Hepatocyte (in vitro differentiated cells): Measurements from ENCODE around the gene SAMD1. TPM values are rescaled to one million over a fixed set of nuclear protein-coding genes. Genes with fewer than 3 reads are reported as not detected.

Source experiments
- DNase-seq: peaks from one replicate; pipeline ENCODE4 v3.0.0-alpha.2; 2016; ENCODE audit warnings: low spot score
- H2AFZ ChIP-seq: fragments of 200-600 bp; sonication (generic); 2 replicates; pipeline ENCODE4 v1.6.0; 2016; ENCODE audit warnings: antibody characterized with exemption, mild to moderate bottlenecking
- H3K27ac ChIP-seq: fragments of 200-600 bp; sonication (generic); 2 replicates; pipeline ENCODE4 v1.5.1; 2016; ENCODE audit warnings: mild to moderate bottlenecking
- H3K27me3 ChIP-seq: fragments of 200-600 bp; sonication (generic); 2 replicates; pipeline ENCODE4 v1.6.1; 2016
- H3K36me3 ChIP-seq: fragments of 200-600 bp; sonication (generic); replicated peaks from 2 replicates; pipeline ENCODE4 v1.5.1; 2016; ENCODE audit warnings: low read depth; ENCODE audit not compliant: insufficient read depth
- H3K4me1 ChIP-seq: fragments of 200-600 bp; sonication (generic); 2 replicates; pipeline ENCODE4 v1.5.1; 2016; ENCODE audit warnings: mild to moderate bottlenecking, moderate library complexity; ENCODE audit not compliant: insufficient read depth
- H3K4me2 ChIP-seq: fragments of 200-600 bp; sonication (generic); 2 replicates; pipeline ENCODE4 v1.6.0; 2016
- H3K4me3 ChIP-seq: fragments of 200-600 bp; sonication (generic); 2 replicates; pipeline ENCODE4 v1.5.1; 2016; ENCODE audit warnings: mild to moderate bottlenecking
- H3K79me2 ChIP-seq: fragments of 200-600 bp; sonication (generic); 2 replicates; pipeline ENCODE4 v1.6.0; 2017; ENCODE audit warnings: mild to moderate bottlenecking
- H3K9me2 ChIP-seq: fragments of 200-600 bp; sonication (generic); replicated peaks from 2 replicates; pipeline ENCODE4 v1.6.0; 2017; ENCODE audit warnings: mild to moderate bottlenecking; ENCODE audit not compliant: insufficient read depth
- H3K9me3 ChIP-seq: fragments of 200-600 bp; sonication (generic); 2 replicates; pipeline ENCODE4 v1.5.1; 2016; ENCODE audit warnings: low read depth, mild to moderate bottlenecking
- H4K20me1 ChIP-seq: fragments of 200-600 bp; sonication (generic); 2 replicates; pipeline ENCODE4 v1.6.0; 2016; ENCODE audit warnings: mild to moderate bottlenecking; ENCODE audit not compliant: insufficient read depth, poor library complexity, severe bottlenecking
- CTCF ChIP-seq: fragments of 200-600 bp; sonication (generic); IDR thresholded peaks from 2 replicates; pipeline ENCODE4 v1.5.1; 2016; ENCODE audit warnings: antibody characterized with exemption, mild to moderate bottlenecking; ENCODE audit not compliant: poor library complexity
- EZH2 ChIP-seq: fragments of 200-600 bp; sonication (generic); IDR thresholded peaks from 2 replicates; pipeline ENCODE4 v1.6.1; 2016; ENCODE audit warnings: antibody characterized with exemption, mild to moderate bottlenecking, borderline replicate concordance
- EZH2phosphoT487 ChIP-seq: fragments of 200-600 bp; sonication (generic); IDR thresholded peaks from one replicate; pipeline ENCODE4 v1.6.1; 2018; ENCODE audit warnings: antibody characterized with exemption, mild to moderate bottlenecking, low read depth, moderate library complexity; ENCODE audit not compliant: unreplicated experiment, severe bottlenecking
- WGBS: methylation state at CpG from one replicate; pipeline ENCODE4 v1.1.6; 2016; ENCODE audit warnings: low lambda C conversion rate; ENCODE audit errors: missing lambda C conversion rate; 5-methylcytosine and 5-hydroxymethylcytosine counted together
- polyA plus RNA-seq: library from polyadenylated mRNA; unstranded; fragments of >200 nt; fragmentation: Nextera tagmentation; extraction: Ambion mirVana; gene quantifications from 2 replicates; pipeline ENCODE4 v1.2.1, GENCODE V29; 2016
- total RNA-seq: library from RNA; depleted of rRNA; stranded (reverse); fragments of >200 nt; gene quantifications from 2 replicates; pipeline ENCODE4 v1.2.3, GENCODE V29; 2014

SAMD1 gene
- total and polyA plus RNA-seq, 2 experiments from 2014 or later: 35.8 to 45.6 TPM

- Histone ChIP-seq H2AFZ (peak within 1 kb of the TSS; percentile 76), H3K36me3 (no peaks in the 10 kb centered on the region), H3K79me2 (peaks cover 22% of the 10 kb centered on the region), H3K9me2 (no peaks in the 10 kb centered on the region), H3K4me2 (peak within 1 kb of the TSS; percentile 99), H3K4me3 (peak within 1 kb of the TSS; percentile 96), H3K27me3 (no peaks in the 10 kb centered on the region), H3K9me3 (no peaks in the 10 kb centered on the region), H4K20me1 (no peaks in the 10 kb centered on the region), H3K4me1 (peaks cover 14% of the 10 kb centered on the region), H3K27ac (peak within 1 kb of the TSS; percentile 85)
- peak; percentile 82 for DNase-seq
- TF ChIP-seq EZH2phosphoT487 (no peak), EZH2 (no peak), CTCF (no peak)
- 4% methylated on average over 34 of the region's 51 CpGs for WGBS
Measured at GRCh38 chr19:14072535-14073260, 17.9 kb downstream of the SAMD1 start, which contains the start of gene MISP3. Gene MISP3, plus strand, starts transcription at chr19:14072786. Its CDS starts 524 bp downstream, at chr19:14073310.

GRCh38 chr19:14070268-14071050 is 20.1 kb downstream of the SAMD1 start:
- Histone ChIP-seq H3K36me3 (no peaks in the 10 kb centered on the region), H3K4me3 (no peak overlapping the region), H3K27ac (no peak overlapping the region), H3K4me1 (peaks cover 14% of the 10 kb centered on the region), H3K9me3 (no peaks in the 10 kb centered on the region), H4K20me1 (no peaks in the 10 kb centered on the region), H3K79me2 (peaks cover 11% of the 10 kb centered on the region), H2AFZ (no peak overlapping the region), H3K9me2 (no peaks in the 10 kb centered on the region), H3K4me2 (no peak overlapping the region), H3K27me3 (no peaks in the 10 kb centered on the region)
- TF ChIP-seq EZH2phosphoT487 (no peak), EZH2 (no peak), CTCF (no peak)
- WGBS: 97% methylated on average over 42 of the region's 43 CpGs
- no peak for DNase-seq

GRCh38 chr19:14066134-14066533 is 24.4 kb downstream of the SAMD1 start:
- Histone ChIP-seq H3K4me1 (no peaks in the 10 kb centered on the region), H3K9me3 (no peaks in the 10 kb centered on the region), H3K79me2 (no peaks in the 10 kb centered on the region), H3K4me2 (no peak overlapping the region), H3K27me3 (no peaks in the 10 kb centered on the region), H2AFZ (no peak overlapping the region), H3K4me3 (no peak overlapping the region), H4K20me1 (no peaks in the 10 kb centered on the region), H3K27ac (no peak overlapping the region), H3K9me2 (no peaks in the 10 kb centered on the region), H3K36me3 (no peaks in the 10 kb centered on the region)
- 66% methylated on average over 2 of the region's 2 CpGs for WGBS
- TF ChIP-seq EZH2phosphoT487: no peak
- TF ChIP-seq CTCF: no peak
- no peak for TF ChIP-seq EZH2
- no peak for DNase-seq
